Esophagus mucosa (tissue), 1 donor: Measurements from ENCODE around the gene SHISA4. TPM values are rescaled to one million over a fixed set of nuclear protein-coding genes. Genes with fewer than 3 reads are reported as not detected.
"Not testable (repeated sequence)": the region's sequence is repeated elsewhere in the genome, so short reads cannot be mapped to it uniquely, and the experiment has no call there.

Experiments
- ATAC-seq: fragments of 200-7000 bp; cut with Tn5 transposase; one replicate; pipeline ENCODE4 v1.9.1; 2020
- total RNA-seq: library from RNA; stranded (reverse); gene quantifications from one replicate; pipeline ENCODE4 v1.2.4, GENCODE V29; 2023
- donor health status: DM: yes; HTN: yes; CAD: no.

Gene SHISA4
- total RNA-seq, 1 donor from 2014 or later: 1.2 TPM

- ATAC-seq: no peak
Observed at GRCh38 chr1:201899683-201900429, 11.2 kb downstream of the SHISA4 start.

GRCh38 chr1:201900476-201900875, 11.8 kb downstream of the SHISA4 start:
- ATAC-seq: no peak

- not testable (repeated sequence) for ATAC-seq
Observed at GRCh38 chr1:201901036-201901435, 12.3 kb downstream of the SHISA4 start.

- ATAC-seq: no peak
Observed at GRCh38 chr1:201902198-201902597, 13.5 kb downstream of the SHISA4 start.

GRCh38 chr1:201903135-201903534, 14.4 kb downstream of the SHISA4 start:
- ATAC-seq: no peak

GRCh38 chr1:201904579-201904978, 15.9 kb downstream of the SHISA4 start:
- peak; percentile 66 for ATAC-seq

GRCh38 chr1:201905234-201905890, 16.7 kb downstream of the SHISA4 start:
- ATAC-seq: no peak

- no peak for ATAC-seq
Observed at GRCh38 chr1:201906336-201906735, 17.6 kb downstream of the SHISA4 start.

GRCh38 chr1:201907621-201908020, 18.9 kb downstream of the SHISA4 start:
- ATAC-seq: no peak

GRCh38 chr1:201911826-201912571, 23.3 kb downstream of the SHISA4 start:
- no peak for ATAC-seq

GRCh38 chr1:201912832-201913231, 24.1 kb downstream of the SHISA4 start:
- no peak for ATAC-seq

GRCh38 chr1:201914456-201915235, 25.9 kb downstream of the SHISA4 start:
- no peak for ATAC-seq

- peak; percentile 50 for ATAC-seq
Observed at GRCh38 chr1:201916649-201917249, 28.1 kb downstream of the SHISA4 start.

GRCh38 chr1:201917362-201918033, 28.8 kb downstream of the SHISA4 start:
- ATAC-seq: peak; percentile 22

GRCh38 chr1:201918343-201918742, 29.6 kb downstream of the SHISA4 start:
- no peak for ATAC-seq

GRCh38 chr1:201921952-201922558, 33.4 kb downstream of the SHISA4 start:
- no peak for ATAC-seq

GRCh38 chr1:201925301-201925567, 36.5 kb downstream of the SHISA4 start:
- no peak for ATAC-seq

GRCh38 chr1:201925981-201926645, 37.4 kb downstream of the SHISA4 start:
- ATAC-seq: no peak

- no peak for ATAC-seq
Observed at GRCh38 chr1:201928266-201928665, 39.6 kb downstream of the SHISA4 start.

GRCh38 chr1:201930137-201930536, 41.4 kb downstream of the SHISA4 start:
- ATAC-seq: peak; percentile 28

GRCh38 chr1:201930803-201931202, 42.1 kb downstream of the SHISA4 start:
- ATAC-seq: no peak
